Measurements from ENCODE around the gene CDKN2D.

- TF ChIP-seq EP300 (IDR thresholded peaks at IDR 0.05), result no peak
- no peak for TF ChIP-seq CTCF (IDR thresholded peaks at IDR 0.05)
Measured at GRCh38 chr19:10525636-10526035, 43.1 kb downstream of the CDKN2D start.

Measured in tibial nerve (tissue), 4 donors.